ENCODE results near the gene HOXC5. TPM values are rescaled to one million over a fixed set of nuclear protein-coding genes. Genes with fewer than 3 reads are reported as not detected.
A peak's percentile ranks its signal among the peaks of the same experiment; 100 is the strongest.

Gene HOXC5
- total RNA-seq, 1 experiment from 2014 or later, result 5.0 TPM

GRCh38 chr12:53990311-53991076 is 42.4 kb upstream of the HOXC5 start:
- in situ Hi-C loops (cut with HindIII; ENCODE audit: low pct_unique_long_range_greater_than_20kb, low sequenced_read_pairs) (no loop called here), intact Hi-C loops (cut with micrococcal nuclease; ENCODE audit: unreplicated experiment) (loop anchor here (10.0 kb wide), 1 partner anchor 606 kb away; the partner anchor contains the start of gene SP1)
- no peak for DNase-seq (ENCODE audit: low read depth, low spot score)
- ChIA-PET POLR2A (interaction anchor here (0.6 to 0.7 kb wide), 3 partner anchors 9 to 226 kb away, joined by 3 to 4 read pairs (median 3); partner anchors contain the start of gene HOXC9), CTCF (interaction anchor here (0.6 kb wide), 1 partner anchor 11 kb away, joined by 4 read pairs; no protein-coding TSS in a partner anchor)
- BruUV-seq (replicated peaks), result no TSS peak
- H3K27me3 ChIP-seq (ENCODE audit: control insufficient read depth, insufficient read depth, low read length), result no peaks in the 10 kb centered on the region
- no peak for TF ChIP-seq POLR2AphosphoS5 (IDR thresholded peaks at IDR 0.05; ENCODE audit: low read depth, low read length)
- TF ChIP-seq, protein P1, sequence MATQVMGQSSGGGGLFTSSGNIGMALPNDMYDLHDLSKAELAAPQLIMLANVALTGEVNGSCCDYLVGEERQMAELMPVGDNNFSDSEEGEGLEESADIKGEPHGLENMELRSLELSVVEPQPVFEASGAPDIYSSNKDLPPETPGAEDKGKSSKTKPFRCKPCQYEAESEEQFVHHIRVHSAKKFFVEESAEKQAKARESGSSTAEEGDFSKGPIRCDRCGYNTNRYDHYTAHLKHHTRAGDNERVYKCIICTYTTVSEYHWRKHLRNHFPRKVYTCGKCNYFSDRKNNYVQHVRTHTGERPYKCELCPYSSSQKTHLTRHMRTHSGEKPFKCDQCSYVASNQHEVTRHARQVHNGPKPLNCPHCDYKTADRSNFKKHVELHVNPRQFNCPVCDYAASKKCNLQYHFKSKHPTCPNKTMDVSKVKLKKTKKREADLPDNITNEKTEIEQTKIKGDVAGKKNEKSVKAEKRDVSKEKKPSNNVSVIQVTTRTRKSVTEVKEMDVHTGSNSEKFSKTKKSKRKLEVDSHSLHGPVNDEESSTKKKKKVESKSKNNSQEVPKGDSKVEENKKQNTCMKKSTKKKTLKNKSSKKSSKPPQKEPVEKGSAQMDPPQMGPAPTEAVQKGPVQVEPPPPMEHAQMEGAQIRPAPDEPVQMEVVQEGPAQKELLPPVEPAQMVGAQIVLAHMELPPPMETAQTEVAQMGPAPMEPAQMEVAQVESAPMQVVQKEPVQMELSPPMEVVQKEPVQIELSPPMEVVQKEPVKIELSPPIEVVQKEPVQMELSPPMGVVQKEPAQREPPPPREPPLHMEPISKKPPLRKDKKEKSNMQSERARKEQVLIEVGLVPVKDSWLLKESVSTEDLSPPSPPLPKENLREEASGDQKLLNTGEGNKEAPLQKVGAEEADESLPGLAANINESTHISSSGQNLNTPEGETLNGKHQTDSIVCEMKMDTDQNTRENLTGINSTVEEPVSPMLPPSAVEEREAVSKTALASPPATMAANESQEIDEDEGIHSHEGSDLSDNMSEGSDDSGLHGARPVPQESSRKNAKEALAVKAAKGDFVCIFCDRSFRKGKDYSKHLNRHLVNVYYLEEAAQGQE (IDR thresholded peaks at IDR 0.05; ENCODE audit: insufficient read depth in 1 of 2, low read depth in 2 of 2, low read length in 1 of 2), result no peak
- TF ChIP-seq, protein P2, sequence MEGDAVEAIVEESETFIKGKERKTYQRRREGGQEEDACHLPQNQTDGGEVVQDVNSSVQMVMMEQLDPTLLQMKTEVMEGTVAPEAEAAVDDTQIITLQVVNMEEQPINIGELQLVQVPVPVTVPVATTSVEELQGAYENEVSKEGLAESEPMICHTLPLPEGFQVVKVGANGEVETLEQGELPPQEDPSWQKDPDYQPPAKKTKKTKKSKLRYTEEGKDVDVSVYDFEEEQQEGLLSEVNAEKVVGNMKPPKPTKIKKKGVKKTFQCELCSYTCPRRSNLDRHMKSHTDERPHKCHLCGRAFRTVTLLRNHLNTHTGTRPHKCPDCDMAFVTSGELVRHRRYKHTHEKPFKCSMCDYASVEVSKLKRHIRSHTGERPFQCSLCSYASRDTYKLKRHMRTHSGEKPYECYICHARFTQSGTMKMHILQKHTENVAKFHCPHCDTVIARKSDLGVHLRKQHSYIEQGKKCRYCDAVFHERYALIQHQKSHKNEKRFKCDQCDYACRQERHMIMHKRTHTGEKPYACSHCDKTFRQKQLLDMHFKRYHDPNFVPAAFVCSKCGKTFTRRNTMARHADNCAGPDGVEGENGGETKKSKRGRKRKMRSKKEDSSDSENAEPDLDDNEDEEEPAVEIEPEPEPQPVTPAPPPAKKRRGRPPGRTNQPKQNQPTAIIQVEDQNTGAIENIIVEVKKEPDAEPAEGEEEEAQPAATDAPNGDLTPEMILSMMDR (IDR thresholded peaks at IDR 0.05), result no peak
- no peak for ATAC-seq
- no peaks in the 10 kb centered on the region for H3K36me3 ChIP-seq (ENCODE audit: control insufficient read depth, insufficient read depth, low read length)
- peak overlapping the region; percentile 99 for H3K27ac ChIP-seq (ENCODE audit: low read length)
- peak overlapping the region; percentile 66 to 67 for H3K4me3 ChIP-seq (ENCODE audit: low read depth in 2 of 2, low read length in 2 of 2)
- no peaks in the 10 kb centered on the region for H3K9me3 ChIP-seq (ENCODE audit: control insufficient read depth, insufficient read depth, low read depth, low read length)
- H3K4me1 ChIP-seq (ENCODE audit: control insufficient read depth, insufficient read depth, low read length), result peaks cover 19% of the 10 kb centered on the region

DNA sequence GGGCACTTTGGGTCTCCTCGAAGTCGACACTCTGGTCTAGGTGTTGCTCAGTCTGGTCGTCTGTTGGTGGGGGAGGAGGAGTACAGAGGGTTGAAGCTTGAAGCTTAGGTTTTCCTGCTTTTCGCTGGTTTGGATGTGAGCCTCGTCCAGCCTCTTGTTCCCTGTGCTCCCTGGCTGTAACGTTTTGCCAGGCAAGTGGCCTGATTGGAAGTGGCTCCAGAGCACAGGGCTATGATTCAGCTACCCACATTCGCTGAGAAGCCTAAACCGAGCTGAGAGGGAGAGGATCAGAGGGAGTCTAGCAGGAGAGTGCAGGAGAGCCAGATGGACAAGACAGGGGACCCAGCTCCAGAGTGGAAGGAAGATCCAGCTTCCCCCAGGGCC is 41.8 kb upstream of the HOXC5 start:
- BruUV-seq (replicated peaks), result no TSS peak
- no peaks in the 10 kb centered on the region for H3K9me3 ChIP-seq (ENCODE audit: control insufficient read depth, insufficient read depth, low read depth, low read length)
- ATAC-seq, result peak; percentile 3; the same call in 1 of the 2 replicates
- CTCF ChIA-PET, result interaction anchor here (0.6 to 1.1 kb wide), 2 partner anchors 11 to 26 kb away, joined by 3 to 4 read pairs; no protein-coding TSS in a partner anchor
- POLR2A ChIA-PET, result no interaction called here
- no peaks in the 10 kb centered on the region for H3K27me3 ChIP-seq (ENCODE audit: control insufficient read depth, insufficient read depth, low read length)
- TF ChIP-seq, protein P1 (IDR thresholded peaks at IDR 0.05; ENCODE audit: insufficient read depth in 1 of 2, low read depth in 2 of 2, low read length in 1 of 2), result no peak
- TF ChIP-seq TCF7L2 (IDR thresholded peaks at IDR 0.05; ENCODE audit: low read depth, low read length), result no peak
- TF ChIP-seq POLR2AphosphoS5 (IDR thresholded peaks at IDR 0.05; ENCODE audit: low read depth, low read length), result peak; percentile 50; the same call in 1 of the 2 replicates
- in situ Hi-C loops (cut with HindIII; ENCODE audit: low pct_unique_long_range_greater_than_20kb, low sequenced_read_pairs) (no loop called here), intact Hi-C loops (cut with micrococcal nuclease; ENCODE audit: unreplicated experiment) (loop anchor here (10.0 kb wide), 1 partner anchor 606 kb away; the partner anchor contains the start of gene SP1)
- H3K27ac ChIP-seq (ENCODE audit: low read length), result peak overlapping the region; percentile 99
- H3K36me3 ChIP-seq (ENCODE audit: control insufficient read depth, insufficient read depth, low read length), result no peaks in the 10 kb centered on the region; the same call in 1 of the 2 replicates
- no peak for DNase-seq (ENCODE audit: low read depth, low spot score)
- H3K4me1 ChIP-seq (ENCODE audit: control insufficient read depth, insufficient read depth, low read length), result peaks cover 19% of the 10 kb centered on the region
- H3K4me3 ChIP-seq (ENCODE audit: low read depth in 2 of 2, low read length in 2 of 2), result peak overlapping the region; percentile 66 to 67

Measured in Panc1 (cell line).